ENCODE results near the gene LCN1.

DNA sequence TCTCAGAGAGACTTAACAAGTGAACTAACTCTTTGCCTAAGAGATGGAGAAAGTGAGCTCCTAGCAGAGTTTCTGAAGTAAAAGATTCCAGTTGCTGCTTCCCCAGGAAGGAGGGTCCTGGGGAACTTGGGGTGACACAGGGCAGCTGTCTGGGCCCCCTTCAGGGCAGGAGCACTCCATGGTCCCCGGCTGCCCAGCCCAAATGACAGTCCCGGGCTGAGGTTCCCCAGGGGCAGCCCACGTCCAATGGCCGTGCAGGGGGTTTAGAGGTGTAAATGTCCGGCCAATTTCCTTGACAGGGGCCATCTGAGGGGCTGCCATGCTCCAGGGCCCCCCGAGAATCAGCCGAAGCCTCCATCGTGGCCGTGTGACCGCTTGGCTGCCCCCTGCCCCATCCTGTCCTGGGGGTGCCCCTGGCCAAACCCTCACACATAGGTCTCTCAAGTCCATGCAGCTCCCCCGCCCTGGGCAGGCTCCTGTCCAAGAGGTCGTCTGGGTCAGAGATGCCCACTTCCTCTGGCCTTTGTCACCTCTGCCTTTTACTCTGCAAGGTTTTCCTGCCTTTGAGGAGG, 47.2 kb upstream of the LCN1 start:
- TF ChIP-seq, protein P1, sequence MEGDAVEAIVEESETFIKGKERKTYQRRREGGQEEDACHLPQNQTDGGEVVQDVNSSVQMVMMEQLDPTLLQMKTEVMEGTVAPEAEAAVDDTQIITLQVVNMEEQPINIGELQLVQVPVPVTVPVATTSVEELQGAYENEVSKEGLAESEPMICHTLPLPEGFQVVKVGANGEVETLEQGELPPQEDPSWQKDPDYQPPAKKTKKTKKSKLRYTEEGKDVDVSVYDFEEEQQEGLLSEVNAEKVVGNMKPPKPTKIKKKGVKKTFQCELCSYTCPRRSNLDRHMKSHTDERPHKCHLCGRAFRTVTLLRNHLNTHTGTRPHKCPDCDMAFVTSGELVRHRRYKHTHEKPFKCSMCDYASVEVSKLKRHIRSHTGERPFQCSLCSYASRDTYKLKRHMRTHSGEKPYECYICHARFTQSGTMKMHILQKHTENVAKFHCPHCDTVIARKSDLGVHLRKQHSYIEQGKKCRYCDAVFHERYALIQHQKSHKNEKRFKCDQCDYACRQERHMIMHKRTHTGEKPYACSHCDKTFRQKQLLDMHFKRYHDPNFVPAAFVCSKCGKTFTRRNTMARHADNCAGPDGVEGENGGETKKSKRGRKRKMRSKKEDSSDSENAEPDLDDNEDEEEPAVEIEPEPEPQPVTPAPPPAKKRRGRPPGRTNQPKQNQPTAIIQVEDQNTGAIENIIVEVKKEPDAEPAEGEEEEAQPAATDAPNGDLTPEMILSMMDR (IDR thresholded peaks at IDR 0.05): no peak
- TF ChIP-seq POLR2A (IDR thresholded peaks at IDR 0.05) (no peak), EP300 (IDR thresholded peaks at IDR 0.05; ENCODE audit: low read depth) (no peak), POLR2AphosphoS5 (IDR thresholded peaks at IDR 0.05) (no peak)

All from transverse colon (tissue), 4 donors.